HEK293 (cell line): ENCODE results near the gene NELFE.

ENCODE experiments used
- CTCF ChIP-seq: fragments of 450-650 bp; formaldehyde crosslinking; IDR thresholded peaks from 2 replicates; pipeline ENCODE4 v1.5.1; 2016; ENCODE audit warnings: missing biosample characterization, missing genetic modification characterization
- GLI4 ChIP-seq: fragments of 450-650 bp; formaldehyde crosslinking; IDR thresholded peaks from 2 replicates; pipeline ENCODE4 v1.5.1; 2016; ENCODE audit warnings: missing biosample characterization, missing genetic modification characterization
- ZNF398 ChIP-seq: fragments of 450-650 bp; formaldehyde crosslinking; IDR thresholded peaks from 2 replicates; pipeline ENCODE4 v1.5.1; 2017; ENCODE audit warnings: missing biosample characterization, missing genetic modification characterization
- ZNF416 ChIP-seq: fragments of 450-650 bp; formaldehyde crosslinking; IDR thresholded peaks from 2 replicates; pipeline ENCODE4 v1.5.1; 2016; ENCODE audit warnings: missing biosample characterization, missing genetic modification characterization
- ZNF513 ChIP-seq: fragments of 450-650 bp; IDR thresholded peaks from 2 replicates; pipeline ENCODE4 v1.5.1; 2018; ENCODE audit warnings: missing biosample characterization, missing genetic modification characterization

GRCh38 chr6:31977816-31978431 lies 19.2 kb upstream of the NELFE start:
- no peak for TF ChIP-seq ZNF416 (tag by site-specific recombination)
- no peak for TF ChIP-seq ZNF398 (tag by site-specific recombination)
- no peak for TF ChIP-seq CTCF (tag by site-specific recombination)
- no peak for TF ChIP-seq GLI4 (tag by site-specific recombination)
- no peak for TF ChIP-seq ZNF513 (tag by site-specific recombination)
